ENCODE measurements around the gene CPAMD8.

CPAMD8 gene

DNA sequence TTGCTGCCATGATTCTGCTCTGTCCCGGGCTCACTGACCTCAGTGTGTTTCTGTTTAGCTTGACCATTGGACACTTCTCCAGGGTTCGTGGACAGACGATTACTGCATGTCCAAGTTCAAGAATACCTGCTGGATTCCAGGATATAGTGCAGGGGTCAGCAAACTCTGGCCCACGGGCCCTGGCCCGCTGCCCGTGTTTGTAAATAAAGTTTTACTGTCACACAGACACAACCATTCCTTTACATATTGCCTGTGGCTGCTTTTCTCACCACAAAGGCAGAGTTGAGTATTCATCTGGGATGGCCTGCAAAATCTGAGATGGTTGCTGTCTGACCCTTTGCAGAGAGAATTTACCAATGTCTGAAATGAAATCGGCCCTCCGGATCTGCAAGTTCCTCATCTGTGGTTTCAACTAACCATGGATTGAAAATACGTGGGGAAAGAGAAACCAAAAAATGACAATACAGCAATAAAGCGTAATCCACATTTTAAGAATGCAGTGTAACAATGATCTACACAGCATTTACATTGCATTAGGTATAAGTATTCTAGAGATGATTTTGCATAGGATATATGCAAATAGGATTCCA is 163.7 kb downstream of the CPAMD8 start:
- in situ Hi-C loops (cut with HindIII; ENCODE audit: low sequenced_read_pairs): no loop called here
- H3K4me3 ChIP-seq (ENCODE audit: low read depth, low read length): no peak overlapping the region
- DNase-seq (ENCODE audit: low read depth, low spot score): no peak
- TF ChIP-seq, protein P1, sequence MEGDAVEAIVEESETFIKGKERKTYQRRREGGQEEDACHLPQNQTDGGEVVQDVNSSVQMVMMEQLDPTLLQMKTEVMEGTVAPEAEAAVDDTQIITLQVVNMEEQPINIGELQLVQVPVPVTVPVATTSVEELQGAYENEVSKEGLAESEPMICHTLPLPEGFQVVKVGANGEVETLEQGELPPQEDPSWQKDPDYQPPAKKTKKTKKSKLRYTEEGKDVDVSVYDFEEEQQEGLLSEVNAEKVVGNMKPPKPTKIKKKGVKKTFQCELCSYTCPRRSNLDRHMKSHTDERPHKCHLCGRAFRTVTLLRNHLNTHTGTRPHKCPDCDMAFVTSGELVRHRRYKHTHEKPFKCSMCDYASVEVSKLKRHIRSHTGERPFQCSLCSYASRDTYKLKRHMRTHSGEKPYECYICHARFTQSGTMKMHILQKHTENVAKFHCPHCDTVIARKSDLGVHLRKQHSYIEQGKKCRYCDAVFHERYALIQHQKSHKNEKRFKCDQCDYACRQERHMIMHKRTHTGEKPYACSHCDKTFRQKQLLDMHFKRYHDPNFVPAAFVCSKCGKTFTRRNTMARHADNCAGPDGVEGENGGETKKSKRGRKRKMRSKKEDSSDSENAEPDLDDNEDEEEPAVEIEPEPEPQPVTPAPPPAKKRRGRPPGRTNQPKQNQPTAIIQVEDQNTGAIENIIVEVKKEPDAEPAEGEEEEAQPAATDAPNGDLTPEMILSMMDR (IDR thresholded peaks at IDR 0.05; ENCODE audit: low read depth, low read length): no peak

DNA sequence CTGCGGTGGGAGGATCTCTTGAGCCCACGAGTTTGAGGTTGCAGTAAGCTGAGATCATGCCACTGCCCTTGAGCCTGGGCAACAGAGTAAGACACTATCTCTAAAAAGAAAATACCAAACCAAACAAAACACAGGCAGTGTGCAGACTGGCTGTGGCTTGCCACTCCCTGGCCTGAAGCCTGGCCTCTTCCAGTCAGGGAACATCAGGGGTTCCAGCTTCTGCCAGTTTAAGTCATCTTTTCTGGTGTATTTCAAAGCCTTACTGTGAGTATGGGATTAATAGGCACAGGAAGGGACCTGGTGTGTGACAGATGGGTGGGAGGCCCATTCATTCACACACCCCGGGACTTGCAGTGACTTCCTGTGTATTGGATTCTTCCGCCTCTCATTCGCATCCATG is 164.8 kb downstream of the CPAMD8 start:
- TF ChIP-seq, protein P1 (IDR thresholded peaks at IDR 0.05; ENCODE audit: low read depth, low read length): no peak
- DNase-seq (ENCODE audit: low read depth, low spot score): no peak
- in situ Hi-C loops (cut with HindIII; ENCODE audit: low sequenced_read_pairs): no loop called here
- no peak overlapping the region for H3K4me3 ChIP-seq (ENCODE audit: low read depth, low read length)

DNA sequence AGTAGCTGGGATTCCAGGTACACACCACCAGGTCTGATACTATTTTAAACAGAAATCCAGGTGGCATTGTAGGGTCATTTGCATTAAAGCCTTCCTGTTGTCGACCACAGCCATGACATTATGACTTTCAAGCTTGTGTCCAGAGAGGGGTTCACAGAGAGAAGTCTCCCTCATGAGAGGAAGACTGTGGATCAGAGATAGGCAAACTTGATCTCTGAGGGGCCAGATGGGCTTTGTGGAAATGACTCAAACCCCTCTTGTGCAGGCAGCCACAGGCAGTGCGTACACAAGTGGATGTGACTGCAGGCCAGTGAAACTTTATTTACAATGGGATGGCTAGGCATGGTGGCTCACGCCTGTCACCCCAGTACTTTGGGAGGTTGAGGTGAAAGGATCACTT is 165.6 kb downstream of the CPAMD8 start:
- DNase-seq (ENCODE audit: low read depth, low spot score): no peak
- TF ChIP-seq, protein P1 (IDR thresholded peaks at IDR 0.05; ENCODE audit: low read depth, low read length): no peak
- in situ Hi-C loops (cut with HindIII; ENCODE audit: low sequenced_read_pairs): no loop called here
- H3K4me3 ChIP-seq (ENCODE audit: low read depth, low read length): no peak overlapping the region

DNA sequence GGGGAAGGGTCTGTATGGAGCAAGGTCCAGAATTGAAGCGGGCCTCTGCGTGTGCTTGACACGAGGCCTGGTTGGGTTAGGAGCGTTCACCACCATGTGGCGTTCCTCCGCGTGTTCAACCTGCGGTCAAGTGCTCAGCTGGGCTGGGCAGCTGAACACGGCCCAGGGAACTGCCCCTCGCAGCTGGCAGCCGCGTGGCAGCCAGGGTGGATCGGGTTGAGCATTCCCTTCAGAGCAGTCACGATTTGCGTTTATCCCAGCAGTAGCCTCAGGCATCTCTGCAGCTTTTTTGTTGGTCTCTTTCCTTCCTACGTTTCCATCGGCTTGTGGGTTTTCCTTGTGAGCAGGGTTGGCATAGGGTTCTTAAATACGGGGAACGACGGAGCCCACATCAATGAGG is 166.5 kb downstream of the CPAMD8 start:
- in situ Hi-C loops (cut with HindIII; ENCODE audit: low sequenced_read_pairs): no loop called here
- H3K4me3 ChIP-seq (ENCODE audit: low read depth, low read length): no peak overlapping the region
- TF ChIP-seq, protein P1 (IDR thresholded peaks at IDR 0.05; ENCODE audit: low read depth, low read length): no peak
- no peak for DNase-seq (ENCODE audit: low read depth, low spot score)

DNA sequence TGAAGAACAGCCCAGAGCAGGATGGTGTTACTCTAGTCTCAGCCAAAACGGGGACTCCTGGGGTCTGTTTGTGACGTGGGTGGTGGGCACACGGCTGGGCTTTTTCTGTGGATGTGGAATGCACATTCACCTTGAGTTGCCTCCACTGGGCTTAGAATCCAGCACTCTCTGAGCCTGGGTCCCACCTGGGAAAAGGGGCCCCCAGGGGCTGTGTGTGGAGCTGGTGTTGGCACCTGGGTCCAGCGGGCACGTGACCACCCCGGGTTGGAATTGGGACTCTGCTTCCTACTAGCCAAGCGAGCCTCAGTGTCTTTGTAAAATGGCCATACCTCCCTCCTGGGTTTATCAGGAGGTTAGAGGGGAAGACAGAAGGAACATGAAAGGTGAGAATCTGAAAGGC is 167.0 kb downstream of the CPAMD8 start:
- H3K4me3 ChIP-seq (ENCODE audit: low read depth, low read length): no peak overlapping the region
- DNase-seq (ENCODE audit: low read depth, low spot score): no peak
- in situ Hi-C loops (cut with HindIII; ENCODE audit: low sequenced_read_pairs): no loop called here
- TF ChIP-seq, protein P1 (IDR thresholded peaks at IDR 0.05; ENCODE audit: low read depth, low read length): no peak

DNA sequence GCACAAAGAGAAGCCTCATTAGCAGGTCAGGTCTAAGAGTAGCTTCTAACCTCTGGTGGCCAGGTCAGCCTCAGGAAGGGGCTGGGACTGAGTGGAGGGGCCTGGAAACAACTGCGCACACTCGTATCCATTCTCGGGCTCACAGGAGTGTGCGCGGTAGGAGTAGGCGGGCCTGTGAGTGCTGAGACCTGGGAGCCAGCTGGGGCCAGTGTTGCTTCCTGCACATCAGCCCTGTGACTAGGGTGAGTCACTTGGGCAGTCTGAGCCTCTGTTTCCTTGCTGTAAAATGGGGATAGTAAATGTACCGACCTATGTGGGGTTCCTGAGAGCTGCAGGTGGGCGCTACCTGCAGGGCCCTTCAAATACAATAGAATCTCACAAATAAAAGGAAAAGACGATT is 170.5 kb downstream of the CPAMD8 start:
- in situ Hi-C loops (cut with HindIII; ENCODE audit: low sequenced_read_pairs): no loop called here
- TF ChIP-seq, protein P1 (IDR thresholded peaks at IDR 0.05; ENCODE audit: low read depth, low read length): no peak
- DNase-seq (ENCODE audit: low read depth, low spot score): no peak
- no peak overlapping the region for H3K4me3 ChIP-seq (ENCODE audit: low read depth, low read length)

DNA sequence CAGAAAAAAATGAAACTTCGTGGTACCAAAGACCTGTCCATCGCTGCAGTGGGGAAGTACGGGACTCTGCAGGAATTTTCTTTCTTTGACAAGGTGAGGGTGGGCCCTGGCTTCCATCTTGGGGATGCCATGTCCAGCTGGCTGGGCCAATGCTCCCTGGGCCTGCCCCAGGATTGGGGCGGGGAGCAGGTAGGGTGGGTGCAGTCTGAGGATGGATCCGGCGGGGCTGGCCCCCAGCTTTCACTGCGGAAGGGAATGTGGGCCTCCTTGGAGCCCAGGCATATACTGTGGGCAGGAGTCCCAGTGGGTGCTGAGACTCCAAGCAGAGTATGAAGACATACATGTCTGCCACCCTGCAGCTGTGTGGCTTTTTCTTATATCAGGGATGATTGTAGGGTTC is 173.5 kb downstream of the CPAMD8 start:
- H3K4me3 ChIP-seq (ENCODE audit: low read depth, low read length): no peak overlapping the region
- TF ChIP-seq, protein P1 (IDR thresholded peaks at IDR 0.05; ENCODE audit: low read depth, low read length): no peak
- DNase-seq (ENCODE audit: low read depth, low spot score): no peak
- in situ Hi-C loops (cut with HindIII; ENCODE audit: low sequenced_read_pairs): no loop called here

All from astrocyte of the spinal cord (primary cell).